Effector memory CD8-positive, alpha-beta T cell (primary cell): ENCODE data around the gene L3MBTL3.
"Not testable (repeated sequence)": the region's sequence is repeated elsewhere in the genome, so short reads cannot be mapped to it uniquely, and the experiment has no call there.

Experiments used
- ATAC-seq: fragments of 150-1000 bp; cut with Tn5 transposase; replicated peaks from 2 replicates; pipeline ENCODE4 v1.10.0; 2021; ENCODE audit warnings: mild to moderate bottlenecking, moderate library complexity
- DNase-seq, 3 experiments: peaks; one replicate each; pipeline ENCODE4 v3.0.0; 2021
- H3K27ac Mint-ChIP-seq, 2 donors: one replicate each; pipeline ENCODE4 v1.8.0; 2022; ENCODE audit warnings: mild to moderate bottlenecking in 2 of 2, mixed read lengths in 2 of 2, moderate library complexity in 2 of 2
- H3K27me3 Mint-ChIP-seq, 2 donors: one replicate each; pipeline ENCODE4 v1.8.0; 2022; ENCODE audit warnings: mixed read lengths in 2 of 2
- H3K36me3 Mint-ChIP-seq: one replicate; pipeline ENCODE4 v1.8.0; 2022; ENCODE audit warnings: mild to moderate bottlenecking, moderate library complexity, mixed read lengths; ENCODE audit not compliant: insufficient read depth
- H3K4me1 Mint-ChIP-seq, 2 donors: one replicate each; pipeline ENCODE4 v1.8.0; 2022; ENCODE audit warnings: low read depth in 2 of 2, mixed read lengths in 2 of 2
- H3K4me3 Mint-ChIP-seq, 2 donors: one replicate each; pipeline ENCODE4 v1.8.0; 2022; ENCODE audit warnings: mild to moderate bottlenecking in 2 of 2, mixed read lengths in 2 of 2, moderate library complexity in 2 of 2
- H3K9me3 Mint-ChIP-seq, 2 donors: one replicate each; pipeline ENCODE4 v1.8.0; 2022; ENCODE audit warnings: mixed read lengths in 2 of 2

L3MBTL3 gene

GRCh38 chr6:130143709-130144108 lies 125.3 kb downstream of the L3MBTL3 start:
- Mint-ChIP-seq H3K27ac (peak overlapping the region; percentile 64 to 79), H3K27me3 (no peaks in the 10 kb centered on the region), H3K9me3 (no peaks in the 10 kb centered on the region), H3K36me3 (peaks cover 69% of the 10 kb centered on the region), H3K4me3 (no peak overlapping the region), H3K4me1 (peaks cover 19 to 51% of the 10 kb centered on the region in 2 donors)
- ATAC-seq: no peak
- no peak for DNase-seq

GRCh38 chr6:130147111-130147510 lies 128.7 kb downstream of the L3MBTL3 start:
- no peak for DNase-seq
- peak overlapping the region in 1 of 2 donors; percentile 78 for H3K27ac Mint-ChIP-seq
- no peaks in the 10 kb centered on the region for H3K9me3 Mint-ChIP-seq
- ATAC-seq: no peak
- no peak overlapping the region for H3K4me3 Mint-ChIP-seq
- H3K36me3 Mint-ChIP-seq: peaks cover 60% of the 10 kb centered on the region
- peaks cover 14 to 41% of the 10 kb centered on the region in 2 donors for H3K4me1 Mint-ChIP-seq
- H3K27me3 Mint-ChIP-seq: no peaks in the 10 kb centered on the region

GRCh38 chr6:130148181-130148580 lies 129.8 kb downstream of the L3MBTL3 start:
- DNase-seq: no peak
- Mint-ChIP-seq H3K27me3 (no peaks in the 10 kb centered on the region), H3K4me3 (no peak overlapping the region), H3K36me3 (peaks cover 59% of the 10 kb centered on the region), H3K9me3 (no peaks in the 10 kb centered on the region), H3K27ac (peak overlapping the region; percentile 65 to 78), H3K4me1 (peaks cover 10 to 41% of the 10 kb centered on the region in 2 donors)
- peak; percentile 61 for ATAC-seq

GRCh38 chr6:130149016-130149415 lies 130.6 kb downstream of the L3MBTL3 start:
- not testable (repeated sequence) for DNase-seq, ATAC-seq, H3K27me3 Mint-ChIP-seq, H3K4me3 Mint-ChIP-seq, H3K9me3 Mint-ChIP-seq
- Mint-ChIP-seq H3K27ac (peak overlapping the region in 1 of 2 donors; percentile 65), H3K4me1 (peaks cover 8 to 35% of the 10 kb centered on the region in 2 donors), H3K36me3 (peaks cover 52% of the 10 kb centered on the region)

- Mint-ChIP-seq H3K4me1 (peaks cover 8 to 35% of the 10 kb centered on the region in 2 donors), H3K9me3 (no peaks in the 10 kb centered on the region), H3K4me3 (no peak overlapping the region), H3K27me3 (no peaks in the 10 kb centered on the region), H3K27ac (peak overlapping the region in 1 of 2 donors; percentile 41), H3K36me3 (peaks cover 44% of the 10 kb centered on the region)
- no peak for ATAC-seq
- DNase-seq: no peak
These were observed 132.5 kb downstream of the L3MBTL3 start for GRCh38 chr6:130150906-130151305.

- Mint-ChIP-seq H3K27ac (no peak overlapping the region), H3K9me3 (no peaks in the 10 kb centered on the region), H3K4me3 (no peak overlapping the region), H3K27me3 (no peaks in the 10 kb centered on the region), H3K4me1 (peaks cover 10 to 29% of the 10 kb centered on the region in 2 donors), H3K36me3 (peaks cover 49% of the 10 kb centered on the region)
- ATAC-seq (no peak), DNase-seq (no peak)
These were observed 134.6 kb downstream of the L3MBTL3 start for GRCh38 chr6:130152908-130153510.

GRCh38 chr6:130156908-130157307 lies 138.5 kb downstream of the L3MBTL3 start:
- Mint-ChIP-seq H3K27me3 (no peaks in the 10 kb centered on the region), H3K4me3 (no peak overlapping the region), H3K27ac (peak overlapping the region in 1 of 2 donors; percentile 86), H3K4me1 (peaks cover 19 to 31% of the 10 kb centered on the region in 2 donors), H3K9me3 (no peaks in the 10 kb centered on the region), H3K36me3 (peaks cover 53% of the 10 kb centered on the region)
- no peak for DNase-seq
- no peak for ATAC-seq

GRCh38 chr6:130158056-130158455 lies 139.7 kb downstream of the L3MBTL3 start:
- no peaks in the 10 kb centered on the region for H3K9me3 Mint-ChIP-seq
- no peaks in the 10 kb centered on the region for H3K27me3 Mint-ChIP-seq
- no peak for DNase-seq
- peaks cover 53% of the 10 kb centered on the region for H3K36me3 Mint-ChIP-seq
- ATAC-seq: no peak
- peaks cover 20 to 34% of the 10 kb centered on the region in 2 donors for H3K4me1 Mint-ChIP-seq
- H3K27ac Mint-ChIP-seq: no peak overlapping the region
- no peak overlapping the region for H3K4me3 Mint-ChIP-seq

GRCh38 chr6:130158548-130158947 lies 140.2 kb downstream of the L3MBTL3 start:
- Mint-ChIP-seq H3K36me3 (peaks cover 55% of the 10 kb centered on the region), H3K27ac (peak overlapping the region; percentile 5 to 92), H3K9me3 (no peaks in the 10 kb centered on the region), H3K4me1 (peaks cover 20 to 34% of the 10 kb centered on the region in 2 donors), H3K4me3 (no peak overlapping the region), H3K27me3 (no peaks in the 10 kb centered on the region)
- DNase-seq (no peak), ATAC-seq (no peak)

- peak overlapping the region; percentile 5 to 92 for H3K27ac Mint-ChIP-seq
- H3K4me3 Mint-ChIP-seq: no peak overlapping the region
- ATAC-seq (no peak), DNase-seq (no peak)
- H3K27me3 Mint-ChIP-seq: no peaks in the 10 kb centered on the region
- H3K4me1 Mint-ChIP-seq: peaks cover 28 to 42% of the 10 kb centered on the region in 2 donors
- peaks cover 60% of the 10 kb centered on the region for H3K36me3 Mint-ChIP-seq
- H3K9me3 Mint-ChIP-seq: no peaks in the 10 kb centered on the region
These were observed 141.6 kb downstream of the L3MBTL3 start for GRCh38 chr6:130159956-130160355.

- peaks cover 36 to 53% of the 10 kb centered on the region in 2 donors for H3K4me1 Mint-ChIP-seq
- H3K27ac Mint-ChIP-seq: peak overlapping the region; percentile 66 to 92
- H3K9me3 Mint-ChIP-seq: no peaks in the 10 kb centered on the region
- no peaks in the 10 kb centered on the region for H3K27me3 Mint-ChIP-seq
- ATAC-seq (no peak), DNase-seq (no peak)
- peaks cover 59% of the 10 kb centered on the region for H3K36me3 Mint-ChIP-seq
- H3K4me3 Mint-ChIP-seq: no peak overlapping the region
These were observed 143.5 kb downstream of the L3MBTL3 start for GRCh38 chr6:130161683-130162404.

- peaks cover 39 to 59% of the 10 kb centered on the region in 2 donors for H3K4me1 Mint-ChIP-seq
- no peak overlapping the region for H3K4me3 Mint-ChIP-seq
- H3K9me3 Mint-ChIP-seq: no peaks in the 10 kb centered on the region
- H3K27me3 Mint-ChIP-seq: no peaks in the 10 kb centered on the region
- ATAC-seq (no peak), DNase-seq (no peak)
- peaks cover 55% of the 10 kb centered on the region for H3K36me3 Mint-ChIP-seq
- H3K27ac Mint-ChIP-seq: peak overlapping the region in 1 of 2 donors; percentile 92
These were observed 144.0 kb downstream of the L3MBTL3 start for GRCh38 chr6:130162421-130162820.

- no peaks in the 10 kb centered on the region for H3K9me3 Mint-ChIP-seq
- no peak for ATAC-seq
- no peaks in the 10 kb centered on the region for H3K27me3 Mint-ChIP-seq
- DNase-seq: no peak
- H3K4me3 Mint-ChIP-seq: no peak overlapping the region
- H3K27ac Mint-ChIP-seq: peak overlapping the region in 1 of 2 donors; percentile 95
- peaks cover 54% of the 10 kb centered on the region for H3K36me3 Mint-ChIP-seq
- H3K4me1 Mint-ChIP-seq: peaks cover 39 to 60% of the 10 kb centered on the region in 2 donors
These were observed 144.9 kb downstream of the L3MBTL3 start for GRCh38 chr6:130163266-130163665.

- ATAC-seq: no peak
- H3K27ac Mint-ChIP-seq: peak overlapping the region; percentile 92 to 95
- no peak overlapping the region for H3K4me3 Mint-ChIP-seq
- no peaks in the 10 kb centered on the region for H3K9me3 Mint-ChIP-seq
- no peak for DNase-seq
- no peaks in the 10 kb centered on the region for H3K27me3 Mint-ChIP-seq
- peaks cover 58% of the 10 kb centered on the region for H3K36me3 Mint-ChIP-seq
- H3K4me1 Mint-ChIP-seq: peaks cover 41 to 69% of the 10 kb centered on the region in 2 donors
These were observed 145.9 kb downstream of the L3MBTL3 start for GRCh38 chr6:130164251-130164650.
